Fibroblast of lung (primary cell): ENCODE data around the gene BCL11A.

Experiments used
- CTCF ChIP-seq, 2 donors: IDR thresholded peaks in 1 of 2; conservative IDR thresholded peaks in 1 of 2; 1 replicate in 1 of 2; 2 replicates in 1 of 2; pipeline ENCODE4 v1.5.1; 2011 to 2012; ENCODE audit warnings: low read length in 2 of 2, control low read depth in 1 of 2, inconsistent platforms in 1 of 2, low read depth in 1 of 2, mild to moderate bottlenecking in 1 of 2
- EZH2 ChIP-seq: IDR thresholded peaks from 2 replicates; pipeline ENCODE4 v1.5.1; 2012; ENCODE audit warnings: low read length, control low read depth, mild to moderate bottlenecking; ENCODE audit errors: missing control alignments

DNA sequence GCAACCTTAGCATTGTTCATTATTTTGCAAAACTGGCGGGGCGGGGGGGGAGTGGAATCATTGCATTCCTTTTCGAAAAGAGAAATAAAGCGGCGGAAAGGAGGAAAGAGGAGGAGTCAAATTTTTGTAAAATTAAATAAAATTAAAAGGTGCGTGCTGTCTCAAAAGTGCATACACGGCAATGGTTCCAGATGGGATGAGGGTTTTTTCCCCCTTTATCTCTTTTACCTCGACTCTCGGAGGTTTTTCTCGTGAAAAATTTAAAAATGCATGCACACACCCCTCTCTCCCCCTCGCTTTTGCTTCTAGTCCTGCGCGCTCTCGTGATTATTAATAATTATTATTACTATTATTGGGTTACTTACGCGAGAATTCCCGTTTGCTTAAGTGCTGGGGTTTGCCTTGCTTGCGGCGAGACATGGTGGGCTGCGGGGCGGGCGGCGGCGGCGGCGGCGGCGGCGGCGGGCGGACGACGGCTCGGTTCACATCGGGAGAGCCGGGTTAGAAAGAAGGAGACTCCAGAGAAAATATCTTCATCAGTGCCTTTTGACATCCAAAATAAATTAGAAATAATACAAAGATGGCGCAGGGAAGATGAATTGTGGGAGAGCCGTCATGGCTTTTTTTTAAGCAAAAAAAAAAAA lies 481 bp downstream of the BCL11A start:
- no peak for TF ChIP-seq CTCF (conservative IDR thresholded peaks at IDR 0.05 in 1 of 2, IDR thresholded peaks at IDR 0.05 in 1 of 2; ENCODE audit: low read depth in 1 of 2, low read length in 2 of 2)
- no peak for TF ChIP-seq EZH2
